HT-29 (cell line): ENCODE measurements around the gene FASN. TPM values are rescaled to one million over a fixed set of nuclear protein-coding genes. Genes with fewer than 3 reads are reported as not detected.

Experiments used
- DNase-seq: peaks from one replicate; pipeline ENCODE4 v3.0.0-alpha.2; 2015; ENCODE audit warnings: low spot score
- total RNA-seq: library from RNA; depleted of rRNA; stranded (reverse); fragments of >200 nt; shearing (Covaris generic); gene quantifications from 2 replicates; pipeline ENCODE4 v1.2.3, GENCODE V29; 2014

FASN gene
- total RNA-seq, 1 experiment from 2014 or later: 592 TPM

GRCh38 chr17:82088838-82089722 is 9.0 kb downstream of the FASN start:
- no peak for DNase-seq

GRCh38 chr17:82087961-82088837 is 9.8 kb downstream of the FASN start:
- no peak for DNase-seq

GRCh38 chr17:82086941-82087906 is 10.8 kb downstream of the FASN start:
- DNase-seq: no peak

GRCh38 chr17:82085931-82086764 is 11.9 kb downstream of the FASN start:
- no peak for DNase-seq

- DNase-seq: no peak
These were observed 12.8 kb downstream of the FASN start for GRCh38 chr17:82085031-82085861.

GRCh38 chr17:82084373-82085030 is 13.5 kb downstream of the FASN start:
- DNase-seq: no peak

- DNase-seq: no peak
These were observed 14.3 kb downstream of the FASN start for GRCh38 chr17:82083533-82084359.

GRCh38 chr17:82083009-82083408 is 15.0 kb downstream of the FASN start:
- DNase-seq: no peak

GRCh38 chr17:82082456-82082855 is 15.6 kb downstream of the FASN start:
- no peak for DNase-seq

GRCh38 chr17:82081966-82082365 is 16.1 kb downstream of the FASN start:
- DNase-seq: no peak

GRCh38 chr17:82081546-82081945 is 16.5 kb downstream of the FASN start:
- DNase-seq: no peak

- DNase-seq: no peak
These were observed 17.1 kb downstream of the FASN start for GRCh38 chr17:82080789-82081464.

GRCh38 chr17:82080048-82080788 is 17.8 kb downstream of the FASN start:
- DNase-seq: no peak

GRCh38 chr17:82079001-82079677 is 18.9 kb downstream of the FASN start:
- DNase-seq: no peak

GRCh38 chr17:82078433-82078832 is 19.6 kb downstream of the FASN start:
- no peak for DNase-seq
